GM18502 (cell line): ENCODE measurements around the gene CETN2.
"Not testable (repeated sequence)": the region's sequence is repeated elsewhere in the genome, so short reads cannot be mapped to it uniquely, and the experiment has no call there.

Source experiments
- ATAC-seq: cut with Tn5 transposase; IDR thresholded peaks from one replicate; pipeline ENCODE4 v1.9.1; 2021; ENCODE audit warnings: mild to moderate bottlenecking; ENCODE audit not compliant: unreplicated experiment, poor library complexity

The CETN2 gene

DNA sequence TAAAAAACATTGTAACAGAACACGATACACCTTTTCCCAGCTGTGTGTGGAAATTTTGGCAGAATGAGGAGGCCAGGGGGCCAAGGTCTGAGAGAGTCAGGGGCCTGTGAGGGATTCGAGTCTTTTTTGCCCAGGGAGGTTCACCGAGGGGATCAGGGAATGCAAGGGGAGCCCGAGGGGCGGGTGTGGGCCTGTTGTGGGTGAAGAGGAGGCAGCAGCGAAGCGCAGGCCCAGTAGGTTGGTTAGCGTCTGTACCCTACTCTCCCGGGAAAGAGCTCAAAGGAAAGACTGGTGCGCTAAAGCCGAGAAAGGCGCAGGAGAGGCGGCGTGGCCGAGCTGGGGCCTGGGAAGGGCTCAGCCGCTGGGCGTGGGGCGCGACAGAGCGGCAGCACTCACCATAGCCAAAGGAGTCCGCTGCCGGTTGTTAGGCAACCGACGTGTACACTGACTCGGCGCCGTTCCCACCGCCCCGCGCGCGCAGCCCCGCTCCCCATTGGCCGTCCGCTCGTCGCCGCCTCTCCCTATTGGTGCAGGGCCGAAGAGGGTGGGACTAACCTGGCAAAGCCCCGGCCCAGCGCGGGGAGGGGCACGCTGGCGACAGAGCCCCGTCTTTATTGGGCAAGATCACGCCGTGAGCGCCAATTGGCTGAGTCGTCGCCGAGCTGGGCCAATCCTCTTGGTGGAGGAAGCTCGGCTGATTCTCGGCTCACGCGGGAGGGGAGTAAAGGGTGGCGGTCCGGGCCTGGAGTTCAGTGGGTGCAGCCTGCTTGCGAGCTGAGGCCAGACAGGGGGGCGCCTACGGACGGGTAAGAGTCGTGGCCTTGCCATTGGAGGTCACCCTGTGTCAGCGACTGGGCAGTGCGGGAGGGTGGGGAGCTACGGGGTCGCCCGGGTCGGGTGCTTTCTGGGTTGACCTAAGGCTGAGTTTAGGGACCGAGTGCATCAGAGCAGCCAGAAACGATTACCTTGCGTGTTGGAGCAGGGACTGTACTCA, at the start of gene CETN2, which contains the start of gene NSDHL:
TSS of gene CETN2 (minus strand) at position 446 of the 994 bp plus-strand sequence. CDS start at position 399, 47 bp downstream.
TSS of gene NSDHL (plus strand) at position 752 of the 994 bp plus-strand sequence. CDS start 15,262 bp downstream, outside the sequence.
- ATAC-seq, result peak; percentile 98

DNA sequence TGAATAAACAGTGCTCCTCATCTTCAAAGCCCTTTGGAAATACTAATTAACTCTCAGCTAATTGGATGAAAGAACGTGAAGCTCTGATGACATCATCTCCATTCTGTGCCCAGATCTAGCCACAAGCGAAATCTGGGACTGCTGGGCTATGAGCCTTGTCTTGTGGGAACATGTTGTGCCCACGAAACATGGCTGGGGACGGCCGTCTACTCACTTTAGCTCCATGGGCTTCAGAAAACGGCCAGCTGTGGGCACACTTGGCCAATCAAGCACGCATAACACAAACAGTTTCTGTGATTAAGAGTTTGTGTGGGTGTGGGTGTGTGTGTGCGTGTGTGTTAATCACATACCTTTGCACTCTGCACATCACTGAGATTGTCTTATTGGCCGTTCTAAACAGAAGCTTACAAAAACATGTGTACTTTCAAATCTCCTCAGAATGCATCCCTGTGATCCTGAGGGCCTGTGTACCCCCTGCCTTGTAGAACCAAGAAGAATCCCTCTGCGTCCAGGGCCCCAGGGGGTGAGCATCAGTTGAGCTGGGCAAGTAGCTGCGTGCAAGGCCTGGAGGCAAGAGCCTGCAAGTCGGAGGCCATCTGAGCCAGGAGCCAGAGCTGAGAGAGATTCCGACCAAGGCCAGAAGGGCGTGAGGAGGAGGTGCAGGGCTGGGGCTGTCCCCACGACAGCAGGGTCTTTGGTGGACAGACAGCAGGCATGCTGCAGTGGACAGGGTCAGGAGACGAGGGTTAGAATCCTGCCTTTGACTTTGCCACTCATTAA, 48.6 kb upstream of the CETN2 start:
- no peak for ATAC-seq

DNA sequence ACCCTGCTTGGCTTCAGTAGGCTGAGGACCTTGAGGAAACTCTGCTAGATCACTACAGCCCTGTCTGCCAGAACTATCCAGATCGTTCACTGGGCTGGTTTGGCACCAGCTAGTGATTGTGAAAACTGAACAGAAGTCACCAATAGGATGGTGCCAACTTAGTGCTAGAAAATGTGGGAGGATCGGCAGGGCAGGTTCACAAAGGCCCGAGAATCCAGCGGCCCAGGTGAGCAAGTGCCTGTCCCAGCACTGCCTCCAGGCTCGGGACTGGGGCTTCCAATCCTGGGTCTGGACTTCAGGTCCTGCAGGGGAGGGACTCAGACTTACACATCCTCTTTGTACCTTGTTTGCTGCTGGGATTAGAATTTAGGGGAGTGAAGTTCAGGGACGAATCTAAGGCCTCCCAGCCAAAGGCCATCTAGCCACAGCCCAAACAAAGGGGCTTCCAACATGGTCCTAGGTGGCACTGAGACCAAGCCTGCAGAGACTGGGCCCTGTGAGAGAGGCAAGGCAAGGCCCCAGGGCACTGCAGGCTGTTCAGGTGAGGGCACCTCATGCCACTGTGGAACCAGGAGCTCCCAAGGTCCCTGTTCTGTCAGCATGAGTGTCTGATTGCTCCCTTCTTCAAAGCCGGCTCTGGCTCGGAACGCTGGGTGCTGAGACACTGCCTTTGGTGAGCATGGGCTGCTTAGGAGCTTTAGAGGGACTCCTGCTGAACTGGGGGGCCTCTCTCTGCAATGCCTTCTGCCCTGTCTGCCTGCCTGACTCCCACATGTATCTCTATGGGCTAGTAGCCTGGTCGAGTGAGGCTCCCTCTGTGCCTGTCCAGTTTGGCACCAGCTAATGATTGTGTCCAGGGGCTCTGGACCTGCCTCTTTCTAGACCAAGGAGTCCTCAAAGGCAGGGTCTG, 46.6 kb upstream of the CETN2 start:
- ATAC-seq, result no peak

DNA sequence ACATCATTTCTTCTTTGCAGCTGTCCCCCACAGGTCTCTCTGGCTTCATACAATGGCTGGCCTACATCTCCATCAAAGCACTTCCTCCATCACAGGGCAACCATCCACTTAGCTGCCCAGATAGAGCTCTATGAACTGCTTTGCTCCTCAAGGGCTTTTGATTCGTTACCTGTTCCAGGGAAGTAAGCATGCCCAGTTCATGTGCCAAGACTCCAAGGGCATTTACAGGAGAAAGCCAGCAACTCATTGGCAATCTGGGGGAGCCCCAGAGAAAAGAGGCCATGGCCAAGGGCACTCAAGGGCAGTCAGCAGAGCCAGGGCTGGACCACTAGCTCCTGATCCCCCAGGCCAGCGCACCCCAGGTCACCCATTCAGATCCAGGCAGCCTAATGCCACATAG, 42.8 kb upstream of the CETN2 start:
- ATAC-seq, result no peak

DNA sequence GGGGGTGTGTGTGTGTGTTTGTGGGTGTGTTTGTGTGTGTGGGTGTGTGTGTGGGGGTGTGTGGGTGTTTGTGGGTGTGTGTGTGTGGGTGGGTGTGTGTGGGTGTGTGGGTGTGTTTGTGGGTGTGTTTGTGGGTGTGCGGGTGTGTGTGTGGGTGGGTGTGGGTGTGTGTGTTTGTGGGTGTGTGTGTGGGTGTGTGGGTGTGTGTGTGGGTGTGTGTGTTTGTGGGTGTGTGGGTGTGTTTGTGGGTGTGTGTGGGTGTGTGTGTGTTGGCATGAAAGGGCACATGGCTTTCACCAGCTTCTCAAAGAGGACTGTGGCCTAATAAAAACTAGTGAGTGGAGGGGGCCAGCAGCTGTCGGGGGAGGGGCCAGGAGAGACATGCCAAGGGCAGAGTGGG, 42.0 kb upstream of the CETN2 start:
- ATAC-seq, result no peak

DNA sequence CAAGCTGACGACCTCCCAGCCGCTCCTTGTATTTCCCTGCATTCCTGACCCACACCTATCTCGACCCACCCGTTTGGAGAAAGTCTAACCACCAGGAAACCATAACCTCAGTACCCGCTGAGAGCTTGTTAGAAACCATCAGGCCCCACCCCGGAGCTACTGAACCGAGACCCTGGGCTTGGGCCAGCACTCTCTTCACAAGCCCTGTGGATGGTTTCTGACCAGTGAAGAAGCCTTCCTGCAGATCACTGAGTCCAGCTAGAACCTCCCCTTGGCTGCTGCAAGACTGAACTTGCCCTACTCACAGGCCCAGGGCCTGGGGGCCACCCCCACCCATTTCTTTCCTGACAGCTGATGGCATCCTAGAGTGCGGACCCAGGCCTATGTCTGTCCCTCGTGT, 40.7 kb upstream of the CETN2 start:
- no peak for ATAC-seq

DNA sequence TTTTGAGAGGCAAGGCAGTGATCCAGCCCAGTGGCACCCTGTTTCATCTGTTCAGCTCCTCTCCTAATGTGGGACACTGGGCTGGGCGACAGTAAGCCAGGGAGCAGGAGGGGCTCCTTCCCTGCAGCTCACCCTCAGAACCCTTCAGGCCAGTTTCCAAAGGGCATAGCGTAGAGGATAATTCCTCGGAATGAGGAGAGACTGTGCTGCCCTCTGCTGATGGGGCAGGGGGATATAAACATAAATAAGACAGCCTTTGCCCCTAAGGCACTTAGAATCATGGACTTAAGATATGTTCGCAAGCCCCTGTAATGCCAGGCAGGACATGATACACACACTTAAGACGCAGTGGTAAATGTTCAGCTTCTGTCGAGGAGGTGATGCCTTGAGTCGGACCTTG, 39.4 kb upstream of the CETN2 start:
- ATAC-seq, result no peak

DNA sequence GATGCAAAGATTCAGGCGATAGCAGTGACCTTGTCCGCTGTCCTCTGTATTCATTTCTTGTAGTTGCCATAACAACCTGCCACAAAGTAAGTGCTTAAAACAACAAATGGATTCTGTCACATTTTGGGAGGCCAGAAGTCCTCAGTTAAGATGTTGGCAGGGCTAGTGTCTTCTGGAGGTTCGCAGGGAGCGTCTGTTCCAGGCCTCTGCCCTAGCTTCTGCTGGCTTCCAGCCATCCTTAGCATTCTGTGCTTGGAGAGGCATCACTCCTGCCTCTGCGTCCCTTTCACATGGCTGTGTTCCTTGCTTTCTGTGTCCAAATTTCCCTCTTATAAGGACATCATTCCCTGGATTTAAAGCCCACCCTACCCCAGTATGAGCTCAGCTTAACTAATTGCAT, 35.8 kb upstream of the CETN2 start:
- ATAC-seq, result no peak

DNA sequence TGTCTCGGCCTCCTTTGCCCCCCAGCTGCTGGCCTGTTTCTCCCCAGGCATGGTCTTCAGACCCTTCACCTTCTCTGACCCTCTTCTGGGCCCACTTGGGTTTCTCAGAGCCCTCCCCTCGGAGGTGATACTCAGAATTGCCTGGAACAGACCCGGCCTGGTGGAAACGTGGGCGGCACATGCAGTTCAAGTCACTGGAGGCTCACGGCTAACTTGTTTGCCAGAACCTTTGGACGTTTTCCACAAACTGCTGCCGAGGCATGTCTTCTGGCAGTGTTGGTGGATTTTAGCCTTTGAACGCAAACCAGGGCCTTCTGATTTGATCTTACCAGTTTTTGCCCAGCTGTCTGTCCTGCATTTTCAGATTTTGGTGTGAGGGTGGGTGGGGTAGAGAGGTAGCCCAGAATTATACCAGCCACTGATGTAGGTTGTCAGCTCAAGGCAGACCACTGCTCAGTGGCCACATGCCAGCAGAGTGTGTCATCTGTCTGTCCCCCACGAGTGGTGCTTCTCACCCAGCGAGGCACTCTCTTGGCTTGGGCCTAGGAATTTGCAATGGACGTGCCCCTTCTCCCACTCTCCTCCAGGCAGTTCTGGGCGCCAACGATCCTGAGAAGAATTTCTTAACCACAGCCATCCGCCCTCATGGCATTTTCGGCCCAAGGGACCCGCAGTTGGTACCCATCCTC, 34.8 kb upstream of the CETN2 start:
- ATAC-seq, result no peak

DNA sequence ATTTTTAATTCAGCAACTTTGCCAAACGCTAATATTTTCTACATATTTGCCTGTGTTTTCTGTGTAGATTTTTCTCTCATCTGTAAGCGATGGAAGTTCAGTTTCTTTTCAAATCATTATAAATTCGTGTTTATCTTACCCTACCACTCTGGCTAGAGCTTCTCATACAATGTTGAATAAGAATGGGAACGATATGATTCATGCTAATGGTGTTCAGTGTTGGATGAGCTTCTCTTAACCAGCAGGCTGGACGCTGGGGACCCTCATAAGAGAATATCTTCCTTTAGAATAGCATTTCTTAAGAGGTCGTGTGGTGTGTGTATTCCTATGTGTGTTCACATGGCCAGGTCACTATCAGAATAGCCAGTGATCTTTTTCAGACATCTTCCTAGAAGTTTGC, 31.3 kb upstream of the CETN2 start:
- no peak for ATAC-seq

DNA sequence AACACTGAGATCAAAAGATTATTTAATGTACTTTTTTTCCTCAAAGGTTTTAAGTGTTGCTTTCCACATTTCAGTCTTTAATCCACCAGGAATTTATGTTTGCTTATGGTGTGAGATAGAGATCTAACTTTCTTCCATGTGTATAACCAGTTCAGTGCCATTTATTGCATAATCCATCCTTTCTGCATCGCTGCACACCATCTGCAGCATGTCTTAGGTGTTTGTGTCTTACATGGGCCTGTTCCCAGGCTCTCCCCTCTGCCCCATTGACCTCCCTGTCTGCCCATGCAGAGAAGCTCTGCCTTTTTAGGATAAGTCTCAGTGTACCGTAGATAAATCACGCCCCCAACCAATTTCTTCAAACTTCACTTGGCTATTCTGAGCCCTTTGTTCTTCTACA, 30.6 kb upstream of the CETN2 start:
- no peak for ATAC-seq

DNA sequence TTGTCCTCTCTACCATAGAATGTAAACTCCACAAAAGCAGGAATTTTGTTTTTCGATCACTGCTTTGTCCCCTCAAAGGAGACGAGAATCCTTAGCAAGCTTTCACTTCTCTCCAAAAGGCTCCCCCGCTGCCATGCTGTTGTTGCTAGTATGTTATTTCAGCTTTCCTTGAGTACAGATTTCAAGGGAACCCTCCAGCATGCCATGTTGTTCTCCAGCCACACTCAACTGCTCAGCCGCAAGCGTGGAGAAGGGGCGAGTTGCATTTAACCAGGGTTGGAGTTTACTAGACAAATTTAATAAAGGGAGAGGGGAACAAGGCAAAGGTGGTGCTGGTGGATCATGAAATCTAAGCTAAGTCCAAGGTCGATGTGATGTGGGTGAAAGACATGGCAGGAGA, 23.4 kb upstream of the CETN2 start:
- ATAC-seq, result no peak

DNA sequence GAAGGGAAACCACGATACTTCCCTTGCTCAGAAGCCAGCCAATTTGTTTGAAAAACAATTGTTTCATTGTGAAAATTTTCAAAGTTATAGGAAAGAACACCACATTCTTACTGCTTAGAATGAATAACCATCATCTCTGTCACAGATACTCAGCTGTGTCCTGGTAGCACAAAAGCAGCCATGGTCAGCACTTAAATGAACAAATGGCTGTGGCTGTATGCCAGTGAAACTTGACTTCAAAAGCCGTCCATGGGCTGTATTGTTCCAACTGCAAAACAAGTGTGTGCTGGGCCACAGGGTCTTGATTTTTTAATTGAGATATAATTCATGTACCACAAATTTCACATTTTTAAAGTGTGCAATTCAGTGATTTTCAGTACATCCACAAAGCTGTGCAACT, 19.9 kb upstream of the CETN2 start:
- no peak for ATAC-seq

DNA sequence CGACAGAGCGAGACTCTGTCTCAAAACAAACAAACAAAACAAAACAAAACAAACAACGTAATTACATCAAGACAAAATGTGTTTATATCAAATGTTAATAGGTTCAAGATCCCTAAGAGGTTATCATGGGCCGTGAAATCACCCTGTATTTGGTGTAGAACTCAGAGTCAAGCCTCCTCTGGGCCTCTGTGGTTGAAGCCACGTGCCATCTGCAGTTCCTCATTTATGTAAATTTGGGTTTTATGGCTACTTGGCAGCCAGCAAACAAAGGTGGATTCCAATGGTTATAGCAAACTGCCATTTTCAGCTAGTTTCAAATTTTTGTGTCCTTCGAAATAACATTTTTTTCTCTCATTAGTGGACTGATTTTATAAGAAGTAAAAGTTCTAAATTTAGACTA, 16.7 kb upstream of the CETN2 start:
- ATAC-seq, result no peak

DNA sequence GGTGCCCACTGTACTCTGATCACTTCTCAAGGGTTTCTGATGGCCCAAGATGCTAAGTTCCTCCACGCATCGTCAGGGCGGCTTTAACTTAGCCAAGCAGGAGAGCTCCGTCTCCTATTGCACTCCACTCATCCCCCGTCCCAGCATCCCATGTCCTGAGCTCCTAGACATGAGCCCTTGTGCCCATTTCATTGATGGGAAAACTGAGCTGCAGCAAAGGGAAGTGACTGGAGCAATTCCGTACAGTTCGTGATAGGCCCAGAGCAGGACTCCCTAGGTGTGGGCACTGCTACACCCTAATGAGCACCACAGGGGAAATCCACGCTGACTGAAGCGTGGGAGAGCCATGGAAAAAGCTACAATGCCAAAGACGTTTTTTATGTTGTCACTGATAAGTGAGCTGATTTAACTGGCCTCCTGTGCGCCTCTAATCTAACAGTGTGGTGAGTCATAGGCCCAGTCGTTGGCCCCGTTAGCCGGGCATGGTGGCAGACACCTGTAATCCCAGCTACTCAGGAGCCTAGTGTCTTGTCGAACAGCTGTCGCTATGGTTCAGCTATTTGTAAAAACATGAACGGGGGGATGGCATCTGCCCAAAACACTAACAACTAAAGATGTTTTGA, 15.2 kb upstream of the CETN2 start:
- no peak for ATAC-seq

DNA sequence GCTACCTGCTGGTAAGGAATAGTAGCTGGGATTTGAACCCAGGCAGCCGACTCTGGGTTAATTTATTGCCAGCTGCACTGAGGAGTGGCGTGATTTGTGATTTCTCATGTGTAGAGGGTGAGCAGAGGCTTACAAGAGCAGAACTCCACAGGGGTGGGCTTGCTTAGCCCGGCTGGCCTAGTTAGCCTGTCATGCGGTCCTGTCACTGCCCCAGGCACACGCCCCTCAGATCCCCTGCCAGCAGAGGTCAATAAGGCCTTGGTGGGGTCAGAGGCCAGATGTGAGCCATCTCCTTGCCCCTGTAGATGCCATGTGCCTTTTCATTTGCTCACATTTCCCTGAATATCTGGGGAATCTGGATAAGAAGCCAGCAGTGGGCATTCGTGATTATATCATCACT, 13.7 kb upstream of the CETN2 start:
- no peak for ATAC-seq

DNA sequence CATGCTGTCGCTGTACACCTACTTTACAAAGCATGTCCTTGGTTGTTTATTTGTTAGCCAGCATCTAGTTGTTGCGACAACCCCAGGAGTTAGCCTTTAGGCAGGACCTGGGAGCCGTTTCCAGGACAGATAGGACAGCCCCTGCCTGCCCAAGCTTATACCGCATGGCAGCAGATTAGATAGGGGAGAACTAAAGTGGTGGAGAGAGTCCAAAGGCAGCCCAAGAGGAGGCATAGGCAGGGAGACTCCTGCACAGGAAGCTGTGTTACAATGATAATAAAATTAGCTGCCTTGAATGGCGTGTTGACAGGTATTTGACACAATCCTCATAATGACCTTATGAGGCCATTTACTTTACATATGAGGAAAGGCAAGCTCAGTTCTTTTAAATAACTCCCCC, 13.3 kb upstream of the CETN2 start:
- no peak for ATAC-seq

DNA sequence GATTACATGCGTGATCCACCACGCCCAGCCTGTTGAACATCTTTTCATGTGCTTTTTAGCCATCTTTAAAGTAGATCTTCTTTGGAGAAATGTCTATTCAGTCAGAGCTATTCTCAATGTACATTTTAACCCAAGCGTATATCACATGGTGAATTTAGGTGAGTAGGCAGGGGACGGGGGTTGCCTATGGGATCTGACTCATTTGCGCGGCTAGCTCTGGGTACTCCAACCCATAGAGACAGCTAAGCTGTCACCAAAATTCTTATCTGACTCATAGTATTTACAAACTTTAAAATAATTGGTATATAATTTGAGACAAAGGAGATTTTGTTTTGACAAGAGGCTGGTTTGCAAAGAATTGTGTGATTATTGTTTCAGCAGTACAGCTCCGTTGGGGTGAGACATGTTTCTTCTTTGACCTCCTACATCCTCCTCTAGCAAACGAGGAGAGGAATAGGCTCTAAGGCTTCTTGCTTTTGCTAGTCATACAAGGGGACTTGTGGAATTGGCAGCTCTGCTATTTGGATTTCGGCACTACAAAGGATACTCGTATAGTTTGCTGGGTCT, 12.3 kb upstream of the CETN2 start:
- ATAC-seq, result no peak

DNA sequence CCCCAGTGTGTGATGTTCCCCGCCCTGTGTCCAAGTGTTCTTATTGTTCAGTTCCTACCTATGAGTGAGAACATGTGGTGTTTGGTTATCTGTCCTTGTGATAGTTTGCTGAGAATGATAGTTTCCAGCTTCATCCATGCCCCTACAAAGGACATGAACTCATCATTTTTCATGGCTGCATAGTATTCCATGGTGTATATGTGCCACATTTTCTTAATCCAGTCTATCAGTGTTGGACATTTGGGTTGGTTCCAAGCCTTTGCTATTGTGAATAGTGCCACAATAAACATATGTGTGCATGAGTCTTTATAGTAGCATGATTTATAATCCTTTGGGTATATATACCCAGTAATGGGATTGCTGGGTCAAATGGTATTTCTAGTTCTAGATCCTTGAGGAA, 4.9 kb upstream of the CETN2 start:
- ATAC-seq, result not testable (repeated sequence)
